Lung (tissue), 12 donors: ENCODE results near the gene EPN2. TPM values are rescaled to one million over a fixed set of nuclear protein-coding genes. Genes with fewer than 3 reads are reported as not detected.

Experiments
- ATAC-seq: fragments of 200-7000 bp; cut with Tn5 transposase; one replicate; pipeline ENCODE4 v1.9.1; 2020; ENCODE audit warnings: moderate number of reproducible peaks; ENCODE audit not compliant: insufficient read depth, low FRiP score
- DNase-seq, 3 donors: peaks; one replicate each; pipeline ENCODE4 v3.0.0-alpha.2; 2013 to 2017
- H3K27ac ChIP-seq, 2 donors: one replicate each; pipeline ENCODE4 v1.5.1; 2013; ENCODE audit warnings: mild to moderate bottlenecking in 2 of 2, moderate library complexity in 2 of 2, control low read depth in 1 of 2, inconsistent platforms in 1 of 2, low read depth in 1 of 2, low read length in 1 of 2
- H3K27me3 ChIP-seq, 3 donors: one replicate each; pipeline ENCODE4 v1.5.1; 2013; ENCODE audit warnings: low read length in 2 of 3; ENCODE audit not compliant: control insufficient read depth in 3 of 3, insufficient read depth in 3 of 3
- H3K36me3 ChIP-seq, 4 donors: one replicate each; pipeline ENCODE4 v1.5.1; 2013; ENCODE audit warnings: low read length in 4 of 4, mild to moderate bottlenecking in 1 of 4, moderate library complexity in 1 of 4; ENCODE audit not compliant: control insufficient read depth in 4 of 4, insufficient read depth in 4 of 4
- H3K4me1 ChIP-seq, 5 donors: one replicate each; pipeline ENCODE4 v1.5.1; 2013; ENCODE audit warnings: low read length in 5 of 5, mild to moderate bottlenecking in 2 of 5, moderate library complexity in 1 of 5; ENCODE audit not compliant: control insufficient read depth in 5 of 5, insufficient read depth in 5 of 5
- H3K4me3 ChIP-seq: one replicate; pipeline ENCODE4 v1.5.1; 2013; ENCODE audit warnings: mild to moderate bottlenecking, control low read depth, moderate library complexity
- H3K9ac ChIP-seq, 2 donors: one replicate each; pipeline ENCODE4 v1.5.1; 2013; ENCODE audit warnings: low read length in 2 of 2, control low read depth in 1 of 2; ENCODE audit not compliant: insufficient read depth in 1 of 2
- H3K9me3 ChIP-seq, 4 donors: one replicate each; pipeline ENCODE4 v1.5.1; 2013; ENCODE audit warnings: low read length in 3 of 4, mild to moderate bottlenecking in 1 of 4, moderate library complexity in 1 of 4; ENCODE audit not compliant: control insufficient read depth in 4 of 4, insufficient read depth in 3 of 4
- CTCF ChIP-seq: IDR thresholded peaks from 2 replicates; pipeline ENCODE4 v1.5.1; 2012; ENCODE audit warnings: mild to moderate bottlenecking; ENCODE audit errors: control extremely low read depth, extremely low read depth
- WGBS, 2 donors: extraction: QIAGEN DNeasy Blood & Tissue Kit; methylation state at CpG; one replicate each; pipeline ENCODE4 v1.1.7; 2013; 5-methylcytosine and 5-hydroxymethylcytosine counted together
- polyA plus RNA-seq, 2 donors: library from polyadenylated mRNA; stranded (reverse); fragments of 200-250 nt; gene quantifications; one replicate each; pipeline ENCODE4 v1.2.1, GENCODE V29; 2013
- total RNA-seq, 2 donors: library from RNA; depleted of rRNA in 1 of 2; stranded (reverse); fragments of >200 nt in 1 of 2; gene quantifications; one replicate each; pipeline ENCODE4 v1.2.1, GENCODE V29; 2014 to 2021
- donor health status: control.
- donor health status: control.
- donor health status: Bipolar disorder and iron deficiency.
- donor health status: healthy.
- donor health status: DM: yes; HTN: yes; CAD: no.

EPN2 gene
- total and polyA plus RNA-seq, 4 donors = 16.7 to 73.7 (median 37.4) TPM

DNA sequence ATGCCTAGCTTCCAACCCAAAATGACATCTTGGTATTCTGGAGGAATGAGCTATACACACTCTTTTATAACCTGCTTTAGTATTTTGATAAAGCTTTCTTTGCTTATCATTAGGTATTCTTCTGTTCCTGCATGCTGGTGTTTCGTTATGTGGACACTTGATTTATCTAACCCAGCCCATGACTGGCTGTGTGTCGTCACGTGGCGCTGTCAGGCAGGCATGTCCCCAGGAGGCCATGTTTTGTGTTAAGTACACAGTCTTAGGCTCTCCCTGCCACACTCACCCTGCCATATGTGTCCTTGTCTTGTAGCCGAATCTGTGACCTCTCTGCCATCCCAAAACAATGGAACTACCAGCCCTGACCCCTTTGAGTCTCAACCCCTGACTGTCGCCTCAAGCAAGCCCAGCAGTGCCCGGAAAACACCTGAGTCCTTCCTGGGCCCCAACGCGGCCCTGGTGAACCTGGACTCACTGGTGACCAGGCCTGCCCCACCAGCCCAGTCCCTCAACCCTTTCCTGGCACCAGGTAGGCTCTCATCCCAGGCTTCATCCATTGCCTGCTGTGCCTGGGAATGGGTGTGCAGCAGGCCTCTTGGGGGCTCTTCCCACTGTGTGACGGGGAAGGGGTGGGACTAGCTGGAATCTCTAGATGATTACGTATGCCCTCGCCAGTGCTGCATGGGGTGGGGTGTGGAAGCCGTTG is 94.5 kb downstream of the EPN2 start:
- H3K27me3 ChIP-seq = no peaks in the 10 kb centered on the region
- peaks cover 0 to 7% (median 1%) of the 10 kb centered on the region in 5 donors for H3K4me1 ChIP-seq
- no peak overlapping the region for H3K27ac ChIP-seq
- H3K9ac ChIP-seq = no peak overlapping the region
- DNase-seq (no peak), ATAC-seq (no peak)
- TF ChIP-seq CTCF = no peak
- H3K36me3 ChIP-seq = peaks cover 8 to 28% (median 17%) of the 10 kb centered on the region in 4 donors
- no peaks in the 10 kb centered on the region for H3K9me3 ChIP-seq
- no peak overlapping the region for H3K4me3 ChIP-seq
- 91 to 93% methylated on average over 13 of the region's 13 CpGs for WGBS, 2 donors

- peaks cover 0 to 16% (median 5%) of the 10 kb centered on the region in 5 donors for H3K4me1 ChIP-seq
- no peak overlapping the region for H3K4me3 ChIP-seq
- no peak overlapping the region for H3K9ac ChIP-seq
- 82 to 83% methylated on average over 6 of the region's 6 CpGs for WGBS, 2 donors
- H3K36me3 ChIP-seq = peaks cover 4 to 28% (median 17%) of the 10 kb centered on the region in 4 donors
- H3K27me3 ChIP-seq = no peaks in the 10 kb centered on the region
- ATAC-seq (no peak), DNase-seq (no peak)
- no peak overlapping the region for H3K27ac ChIP-seq
- TF ChIP-seq CTCF = no peak
- H3K9me3 ChIP-seq = no peaks in the 10 kb centered on the region
Measured at GRCh38 chr17:19332371-19333131, 95.4 kb downstream of the EPN2 start.

- no peak for ATAC-seq
- no peak for TF ChIP-seq CTCF
- no peak for DNase-seq
- Histone ChIP-seq H3K4me3 (no peak overlapping the region), H3K9me3 (no peaks in the 10 kb centered on the region), H3K4me1 (peaks cover 0 to 21% (median 5%) of the 10 kb centered on the region in 5 donors), H3K9ac (no peak overlapping the region), H3K27ac (no peak overlapping the region), H3K27me3 (no peaks in the 10 kb centered on the region), H3K36me3 (peaks cover 4 to 28% (median 17%) of the 10 kb centered on the region in 4 donors)
- 94 to 100% methylated on average over 1 of the region's 1 CpG for WGBS, 2 donors
Measured at GRCh38 chr17:19333132-19333440, 95.9 kb downstream of the EPN2 start.
